ENCODE data around the gene MRAS.

Gene MRAS

DNA sequence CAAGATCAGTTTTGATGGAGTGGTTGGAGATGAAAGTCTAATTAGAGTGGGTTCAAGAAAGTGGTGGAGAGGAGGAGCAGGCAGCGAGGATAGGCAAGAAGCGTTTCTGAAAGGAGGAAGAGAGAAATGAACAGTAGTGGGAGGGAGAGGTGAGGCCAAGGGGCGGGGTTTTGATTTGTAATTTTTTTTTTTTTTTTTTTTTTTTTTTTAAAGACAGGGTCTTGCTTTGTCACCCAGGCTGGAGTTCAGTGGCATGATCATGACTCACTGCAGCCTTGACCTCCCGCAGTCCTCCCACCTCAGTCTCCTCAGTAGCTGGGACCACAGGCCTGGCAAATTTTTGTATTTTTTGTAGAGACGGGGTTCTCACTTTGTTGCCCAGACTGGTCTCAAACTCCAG, 36.6 kb downstream of the MRAS start:
- no peak for DNase-seq (ENCODE audit: low read depth in 2 of 2, low spot score in 1 of 2)

GRCh38 chr3:138389144-138389601, 40.8 kb downstream of the MRAS start:
- DNase-seq (ENCODE audit: low read depth in 2 of 2, low spot score in 1 of 2): no peak

- no peak for DNase-seq (ENCODE audit: low read depth in 2 of 2, low spot score in 1 of 2)
These were observed 41.6 kb downstream of the MRAS start for GRCh38 chr3:138389841-138390581.

GRCh38 chr3:138390582-138390932, 42.2 kb downstream of the MRAS start:
- no peak for DNase-seq (ENCODE audit: low read depth in 2 of 2, low spot score in 1 of 2)

GRCh38 chr3:138394156-138394555, 45.8 kb downstream of the MRAS start:
- DNase-seq (ENCODE audit: low read depth in 2 of 2, low spot score in 1 of 2): no peak

DNA sequence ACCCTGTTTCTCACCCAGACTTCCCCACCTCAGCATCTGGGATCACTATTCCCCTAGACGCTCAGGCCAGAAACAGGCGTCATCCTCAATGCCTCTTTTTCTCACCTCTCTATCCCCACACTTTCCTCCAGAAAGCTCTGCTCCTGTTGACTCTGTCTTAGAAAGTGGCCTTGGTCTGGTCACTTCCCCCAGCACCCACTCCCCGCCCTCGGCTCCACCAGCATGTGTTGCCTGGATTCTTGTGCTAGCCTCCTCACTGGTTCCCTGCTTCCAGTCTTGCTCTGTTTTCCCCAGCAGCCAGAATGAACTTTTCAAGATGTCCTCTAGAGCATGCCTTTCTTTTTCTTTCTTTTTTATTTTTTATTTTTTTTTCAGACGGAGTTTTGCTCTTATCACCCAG, 46.3 kb downstream of the MRAS start:
- DNase-seq (ENCODE audit: low read depth in 2 of 2, low spot score in 1 of 2): no peak

DNA sequence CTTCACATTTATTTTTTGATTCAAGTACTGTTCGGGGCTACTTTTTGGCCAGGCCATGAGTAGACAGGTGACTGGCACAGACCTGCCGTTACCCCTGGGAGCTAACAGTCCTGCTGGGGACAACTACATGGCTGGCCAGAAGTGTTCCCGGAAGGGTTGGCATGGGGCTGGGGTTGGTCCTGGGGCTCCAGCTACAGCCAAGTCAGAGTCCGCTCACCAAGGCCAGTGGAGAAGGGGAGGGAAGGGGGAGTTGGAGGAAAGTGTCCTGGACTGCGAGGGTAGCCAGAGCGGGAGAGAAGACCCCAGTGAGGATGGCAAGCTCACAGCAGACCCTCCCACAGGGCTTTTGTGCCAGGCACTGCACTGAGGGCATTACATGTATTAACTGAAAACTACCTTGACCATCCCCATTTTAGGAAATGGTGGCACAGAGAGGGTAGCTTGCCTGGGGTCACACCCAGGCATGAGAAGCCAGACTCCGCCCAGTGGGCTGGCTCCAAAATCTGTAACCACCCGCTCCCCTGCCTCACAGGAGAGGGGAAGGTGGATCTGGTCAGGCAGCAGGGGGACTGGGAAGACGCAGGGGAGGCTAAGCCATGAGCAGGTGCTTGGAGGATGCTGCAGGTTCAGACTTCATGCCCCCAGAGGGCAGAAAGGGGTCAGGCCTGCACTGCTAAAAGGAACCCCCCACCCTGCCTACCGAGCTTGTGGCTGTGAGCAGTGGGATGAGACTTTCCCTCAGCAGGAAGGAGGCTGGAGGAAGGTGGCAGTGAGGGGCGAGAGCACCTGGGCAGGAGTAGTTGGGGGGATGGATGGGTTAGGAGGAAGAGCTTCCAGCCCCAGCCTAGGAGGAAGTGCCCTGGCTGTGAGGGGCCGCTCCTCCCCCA, 47.7 kb downstream of the MRAS start:
- no peak for DNase-seq (ENCODE audit: low read depth in 2 of 2, low spot score in 1 of 2)

DNA sequence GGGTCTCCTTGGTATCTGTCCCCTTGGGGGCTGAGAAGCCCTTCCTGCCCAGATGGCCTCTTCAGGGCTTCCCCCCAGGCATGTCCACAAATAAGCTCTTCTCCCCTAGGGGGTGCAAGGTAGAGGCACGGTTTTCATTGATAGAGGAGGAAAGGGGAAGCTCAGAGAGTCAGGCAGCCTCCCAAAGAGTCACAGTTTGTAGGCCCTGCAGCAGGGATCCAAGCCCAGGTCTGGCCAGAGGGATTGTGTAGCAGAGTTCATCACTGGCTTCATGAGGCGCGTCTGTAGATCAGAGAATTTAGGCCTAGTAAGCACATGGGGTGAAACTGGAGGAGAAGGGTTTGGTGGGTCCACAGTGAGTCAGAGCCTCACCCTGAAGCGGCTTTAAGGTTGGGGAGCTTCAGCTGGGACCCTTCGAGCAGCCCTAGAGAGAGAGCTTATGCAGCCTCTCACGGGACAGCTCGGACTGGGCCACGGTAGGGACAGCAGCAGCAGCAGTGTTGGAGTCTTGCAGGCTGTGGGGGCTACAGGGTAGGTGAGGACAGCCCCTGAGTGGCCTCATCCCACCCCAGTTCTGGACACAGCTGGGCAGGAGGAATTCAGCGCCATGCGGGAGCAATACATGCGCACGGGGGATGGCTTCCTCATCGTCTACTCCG, 48.5 kb downstream of the MRAS start:
- DNase-seq (ENCODE audit: low read depth in 2 of 2, low spot score in 1 of 2): no peak

- DNase-seq (ENCODE audit: low read depth in 2 of 2, low spot score in 1 of 2): no peak
These were observed 49.6 kb downstream of the MRAS start for GRCh38 chr3:138397983-138398382.

- no peak for DNase-seq (ENCODE audit: low read depth in 2 of 2, low spot score in 1 of 2)
These were observed 50.6 kb downstream of the MRAS start for GRCh38 chr3:138398791-138399575.

GRCh38 chr3:138399766-138400165, 51.4 kb downstream of the MRAS start:
- no peak for DNase-seq (ENCODE audit: low read depth in 2 of 2, low spot score in 1 of 2)

GRCh38 chr3:138400651-138401070, 52.3 kb downstream of the MRAS start:
- no peak for DNase-seq (ENCODE audit: low read depth in 2 of 2, low spot score in 1 of 2)

DNA sequence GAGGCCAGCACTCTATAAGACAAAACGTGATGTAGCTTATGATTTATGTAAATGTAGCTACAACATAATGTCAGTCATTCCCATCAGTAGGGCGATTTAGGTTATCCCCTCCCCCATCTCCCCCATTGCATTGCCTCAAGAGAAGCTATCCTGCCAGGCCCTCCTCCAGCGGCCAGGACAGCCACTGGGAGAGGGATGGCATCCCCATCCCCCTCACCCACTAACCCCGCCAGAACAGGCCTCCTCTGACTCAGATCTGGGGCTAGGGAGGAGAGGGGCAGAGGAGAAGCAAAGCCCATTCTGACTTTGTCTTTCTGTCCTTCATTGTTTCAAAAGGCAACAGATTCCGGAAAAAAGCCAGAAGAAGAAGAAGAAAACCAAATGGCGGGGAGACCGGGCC, 53.5 kb downstream of the MRAS start:
- DNase-seq (ENCODE audit: low read depth in 2 of 2, low spot score in 1 of 2): no peak

DNA sequence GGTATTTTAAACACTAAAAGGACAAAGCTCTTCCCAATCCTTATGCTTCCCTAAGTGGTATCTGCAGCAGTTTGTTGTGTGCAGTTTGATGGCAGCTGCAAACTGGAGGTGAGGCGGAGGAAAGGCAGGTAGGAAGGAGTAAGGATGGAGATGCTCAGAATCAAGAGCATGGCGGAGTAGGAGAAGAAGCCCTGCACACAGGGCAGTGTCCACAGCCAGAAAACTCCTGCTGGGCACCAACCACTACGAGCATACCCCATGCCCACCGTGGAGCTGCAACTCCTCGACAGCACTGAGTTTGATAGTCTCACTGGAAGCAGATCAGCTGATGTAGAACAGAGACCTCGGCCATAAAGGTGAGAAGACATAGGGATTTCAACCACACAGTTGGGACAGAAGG, 55.7 kb downstream of the MRAS start:
- no peak for DNase-seq (ENCODE audit: low read depth in 2 of 2, low spot score in 1 of 2)

GRCh38 chr3:138405001-138405400, 56.6 kb downstream of the MRAS start:
- no peak for DNase-seq (ENCODE audit: low read depth in 2 of 2, low spot score in 1 of 2)

GRCh38 chr3:138405486-138405885, 57.1 kb downstream of the MRAS start:
- DNase-seq (ENCODE audit: low read depth in 2 of 2, low spot score in 1 of 2): no peak

DNA sequence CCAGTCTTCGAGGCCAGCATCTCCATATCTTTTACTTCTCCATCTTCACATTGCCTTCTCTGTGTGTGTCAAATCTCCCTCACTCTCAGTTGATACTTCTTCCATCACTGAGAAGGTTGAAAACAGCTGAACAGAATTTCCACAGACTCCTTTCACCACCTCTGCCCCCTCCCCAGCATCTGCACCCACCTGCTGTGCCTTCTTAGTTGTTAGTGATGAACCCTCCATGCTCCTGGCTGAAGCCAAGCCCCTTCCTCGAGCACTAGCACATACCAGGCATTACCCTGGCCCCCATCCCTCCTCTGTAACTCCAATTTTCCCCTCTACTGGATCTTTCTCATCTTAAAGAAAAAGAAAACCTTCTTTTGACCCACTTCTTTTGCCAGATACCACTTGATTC, 58.2 kb downstream of the MRAS start:
- DNase-seq (ENCODE audit: low read depth in 2 of 2, low spot score in 1 of 2): no peak

DNA sequence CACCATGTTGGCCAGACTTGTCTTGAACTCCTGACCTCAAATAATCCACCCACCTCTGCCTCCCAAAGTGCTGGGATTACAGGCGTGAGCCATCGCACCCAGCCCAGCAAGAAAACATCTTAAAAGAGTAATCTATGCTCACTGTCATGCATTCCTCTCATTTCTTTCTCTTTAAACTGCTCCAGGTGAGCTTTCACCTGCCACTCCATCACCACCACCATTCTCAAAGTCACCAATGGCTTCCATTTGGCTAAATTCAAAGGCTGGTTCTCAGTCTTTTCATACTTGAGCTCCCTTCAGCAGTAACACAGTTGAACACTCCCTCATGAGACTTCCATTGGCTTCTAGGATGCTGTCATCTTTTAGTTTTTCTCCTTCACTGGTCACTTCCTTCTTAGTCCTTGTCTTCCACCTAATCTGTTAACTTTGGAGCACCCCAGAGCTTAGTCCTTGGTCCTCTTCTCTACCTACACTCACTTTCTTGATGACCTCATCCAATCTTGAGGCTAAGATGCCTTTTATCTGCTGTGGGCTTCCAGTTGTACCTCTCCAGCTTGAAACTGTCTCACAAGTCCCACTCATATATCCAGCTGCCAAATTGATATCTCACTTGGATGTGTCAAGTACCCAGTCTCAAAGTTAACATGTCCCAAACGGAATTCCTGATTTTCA, 59.0 kb downstream of the MRAS start:
- no peak for DNase-seq (ENCODE audit: low read depth in 2 of 2, low spot score in 1 of 2)

DNA sequence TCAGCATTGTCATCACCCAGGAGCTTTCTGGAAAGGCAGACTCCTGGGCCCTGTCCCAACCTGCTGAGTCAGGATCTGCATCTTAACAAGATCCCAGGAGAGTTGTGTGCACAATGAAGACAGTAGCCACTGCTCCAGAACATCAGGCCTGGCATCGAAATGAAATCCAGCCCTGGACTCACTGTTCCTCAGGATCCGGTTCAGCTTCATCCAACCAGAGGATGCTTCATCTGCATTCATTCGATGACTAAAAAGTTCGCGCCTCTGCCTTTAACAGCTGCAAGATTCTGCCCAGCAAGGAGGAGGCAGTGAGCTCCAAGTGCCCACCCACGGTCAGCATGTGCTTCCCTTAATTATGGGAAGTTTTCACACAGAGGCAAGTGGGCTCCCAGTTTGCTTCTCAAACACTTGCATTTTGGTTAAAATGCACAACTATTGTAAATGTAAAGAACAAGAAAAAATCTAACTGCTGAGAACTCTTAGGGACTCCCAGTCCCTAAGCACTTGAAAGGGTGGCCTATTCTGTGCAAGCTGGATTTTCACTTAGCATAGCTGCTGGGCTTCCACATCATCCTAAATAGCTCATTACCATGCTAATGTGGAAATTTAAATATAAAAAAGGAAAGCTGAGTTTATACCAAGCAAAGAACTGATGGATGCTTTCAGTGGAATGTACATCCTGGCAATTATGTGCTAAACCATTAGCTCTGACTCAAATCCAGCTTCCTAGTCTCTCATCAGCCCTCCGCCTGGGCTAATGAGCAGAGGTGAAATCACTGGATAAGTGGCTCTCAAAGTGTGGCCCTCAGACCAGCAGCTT, 60.6 kb downstream of the MRAS start:
- no peak for DNase-seq (ENCODE audit: low read depth in 2 of 2, low spot score in 1 of 2)
